ENCODE results near the gene ABCG2.
A peak's percentile ranks its signal among the peaks of the same experiment; 100 is the strongest.
"Not testable (repeated sequence)": the region's sequence is repeated elsewhere in the genome, so short reads cannot be mapped to it uniquely, and the experiment has no call there.

The ABCG2 gene

DNA sequence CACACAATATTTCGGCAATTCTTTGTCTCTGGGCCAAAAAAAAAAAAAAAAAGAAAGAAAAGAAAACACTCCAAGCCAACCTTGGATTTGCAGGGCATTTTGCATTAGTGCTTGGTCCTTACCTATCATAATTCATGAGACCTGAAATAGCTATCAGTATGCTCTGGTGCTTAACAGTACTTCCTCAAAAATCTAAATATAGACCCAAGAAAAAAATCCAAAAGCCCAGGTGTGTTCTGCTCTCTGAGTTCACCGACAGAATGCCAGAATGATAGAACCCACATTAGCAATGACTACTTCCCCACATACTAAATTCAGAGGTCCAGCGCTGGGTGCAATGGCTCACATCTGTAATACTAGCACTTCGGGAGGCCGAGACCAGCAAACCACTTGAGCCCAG, 42.9 kb downstream of the ABCG2 start:
- FAIRE-seq (no peak), DNase-seq (ENCODE audit: low spot score) (no peak)

DNA sequence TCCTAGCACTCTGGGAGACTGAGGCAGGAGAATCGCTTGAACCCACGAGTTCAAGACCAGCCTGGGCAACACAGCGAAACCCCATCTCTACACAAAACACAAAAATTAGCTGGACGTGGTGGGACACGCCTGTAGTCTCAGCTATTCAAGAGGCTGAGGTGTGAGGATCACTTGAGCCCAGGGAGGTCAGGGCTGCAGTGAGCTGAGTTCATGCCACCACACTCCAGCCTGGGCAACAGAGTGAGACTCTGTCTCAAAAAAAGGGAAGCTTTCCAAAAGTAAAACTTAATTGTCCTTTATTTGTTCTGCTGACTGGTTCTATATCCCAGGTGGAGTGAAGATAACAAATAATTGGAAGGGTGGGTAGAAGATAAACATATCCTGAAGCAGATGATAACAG, 45.6 kb downstream of the ABCG2 start:
- DNase-seq (ENCODE audit: low spot score) (no peak), FAIRE-seq (no peak)

DNA sequence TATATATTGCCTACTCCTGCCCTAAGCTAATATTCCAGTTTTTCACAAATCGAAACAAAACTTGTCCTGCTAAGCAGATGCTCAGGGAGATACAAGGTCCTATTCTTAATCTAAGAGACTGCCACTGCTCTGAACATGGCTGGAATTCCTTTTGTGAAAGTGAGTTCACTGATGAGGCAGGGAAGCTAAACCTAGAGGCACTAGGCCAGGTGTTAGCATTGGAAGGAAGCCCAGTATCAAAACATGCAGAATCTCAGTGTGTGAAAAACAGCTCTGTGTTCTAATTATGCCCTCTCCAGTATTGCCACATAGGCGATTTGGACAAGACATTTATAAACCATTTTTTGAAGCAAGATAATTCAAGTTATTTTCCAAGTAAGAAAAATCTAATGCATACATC, 47.6 kb downstream of the ABCG2 start:
- no peak for FAIRE-seq
- DNase-seq (ENCODE audit: low spot score): no peak

DNA sequence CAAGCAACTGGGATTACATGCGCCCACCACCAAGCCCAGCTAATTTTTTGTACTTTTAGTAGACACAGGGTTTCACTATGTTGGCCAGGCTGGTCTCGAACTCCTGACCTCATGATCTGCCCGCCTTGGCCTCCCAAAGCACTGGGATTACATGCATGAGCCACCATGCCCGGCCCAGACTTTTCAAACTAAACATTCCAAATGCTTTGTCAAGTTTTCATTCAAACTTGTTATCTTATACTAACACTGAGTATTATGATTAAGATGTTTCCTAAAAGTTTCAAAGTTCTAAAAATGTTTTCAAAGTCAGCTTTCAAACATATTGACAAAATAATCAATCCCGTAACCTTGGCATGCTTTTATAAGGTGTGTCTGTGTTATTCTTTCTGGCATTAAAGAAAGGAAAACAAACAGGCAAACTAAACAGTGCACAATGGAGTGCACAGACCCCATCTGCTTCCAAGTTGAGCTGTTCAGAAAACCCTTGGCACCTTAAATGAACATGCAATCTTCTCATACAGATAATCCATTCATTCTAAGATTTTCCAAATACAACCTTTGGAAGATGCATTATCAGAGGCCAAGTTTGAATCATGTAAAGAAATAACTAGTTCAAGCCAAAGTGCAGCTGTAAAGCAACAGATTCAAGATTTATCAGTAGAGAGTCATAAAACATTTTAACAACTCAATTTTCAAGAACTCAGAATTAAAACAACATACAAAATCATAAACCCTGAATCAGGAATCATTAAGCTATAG, 49.1 kb downstream of the ABCG2 start:
- DNase-seq (ENCODE audit: low spot score) (no peak), FAIRE-seq (no peak)

DNA sequence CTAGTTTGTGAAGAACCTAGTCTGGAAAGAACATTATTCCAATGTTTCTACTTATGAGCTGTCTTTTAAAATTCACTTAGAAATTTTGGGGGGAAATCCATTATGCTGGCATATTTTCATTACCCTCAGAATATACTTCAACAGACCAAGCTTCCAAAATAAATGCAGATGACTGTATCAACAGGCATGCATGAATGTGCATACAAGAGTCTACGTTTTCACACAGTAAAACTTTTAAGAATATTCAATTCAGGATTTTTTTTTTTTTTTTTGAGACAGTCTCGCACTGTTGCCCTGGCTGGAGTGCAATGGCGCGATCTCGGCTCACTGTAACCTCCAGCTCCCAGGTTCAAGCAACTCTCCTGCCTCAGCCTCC, 49.7 kb downstream of the ABCG2 start:
- no peak for FAIRE-seq
- no peak for DNase-seq (ENCODE audit: low spot score)

DNA sequence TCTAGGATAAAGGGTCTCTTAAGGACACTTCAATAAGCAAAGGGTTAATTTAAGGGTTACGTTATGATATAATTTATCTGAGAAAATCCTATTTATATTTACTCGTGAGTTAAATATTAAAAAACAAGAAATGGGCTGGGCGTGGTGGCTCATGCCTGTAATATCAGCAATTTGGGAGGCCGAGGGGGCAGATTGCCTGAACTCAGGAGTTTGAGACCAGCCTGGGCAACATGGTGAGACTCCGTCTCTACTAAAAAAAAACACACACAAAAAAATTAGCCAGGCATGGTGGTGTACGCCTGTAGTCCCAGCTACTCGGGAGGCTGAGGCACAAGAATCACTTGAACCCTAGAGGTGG, 50.4 kb downstream of the ABCG2 start:
- DNase-seq (ENCODE audit: low spot score); FAIRE-seq: not testable (repeated sequence)

DNA sequence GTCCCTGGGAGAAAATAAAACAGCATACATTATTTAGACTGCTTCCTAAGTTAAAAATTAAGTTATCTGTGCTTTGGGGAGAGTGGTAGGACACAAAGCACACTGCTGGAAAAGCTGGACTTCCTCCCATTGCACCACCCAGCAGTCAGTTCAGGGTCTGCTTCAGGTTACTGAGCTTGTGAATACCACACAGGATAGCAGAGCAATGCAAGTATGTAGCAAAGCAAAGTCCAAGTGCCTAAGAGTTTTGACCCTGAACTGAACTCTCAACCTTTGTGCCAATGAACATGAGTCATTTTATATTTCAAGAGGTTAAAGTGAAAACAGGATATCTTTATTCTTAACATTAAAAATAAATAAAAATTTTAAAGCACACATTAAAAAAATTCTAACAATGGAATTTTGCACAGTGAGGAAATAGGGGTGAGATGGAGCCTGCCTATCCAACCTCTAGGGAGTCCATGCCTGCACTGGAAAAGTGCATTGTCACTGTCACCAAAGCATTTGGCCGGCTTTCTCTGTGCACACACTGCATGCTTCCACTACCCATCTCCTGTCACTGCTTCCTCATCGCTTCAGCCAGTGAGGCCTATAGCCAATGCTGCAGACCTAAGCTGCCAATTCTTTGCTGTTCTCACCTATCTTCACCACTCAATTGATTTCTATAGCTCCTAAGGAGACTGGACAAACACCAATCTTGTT, 50.9 kb downstream of the ABCG2 start:
- FAIRE-seq (peak; percentile 59), DNase-seq (ENCODE audit: low spot score) (peak; percentile 30)

DNA sequence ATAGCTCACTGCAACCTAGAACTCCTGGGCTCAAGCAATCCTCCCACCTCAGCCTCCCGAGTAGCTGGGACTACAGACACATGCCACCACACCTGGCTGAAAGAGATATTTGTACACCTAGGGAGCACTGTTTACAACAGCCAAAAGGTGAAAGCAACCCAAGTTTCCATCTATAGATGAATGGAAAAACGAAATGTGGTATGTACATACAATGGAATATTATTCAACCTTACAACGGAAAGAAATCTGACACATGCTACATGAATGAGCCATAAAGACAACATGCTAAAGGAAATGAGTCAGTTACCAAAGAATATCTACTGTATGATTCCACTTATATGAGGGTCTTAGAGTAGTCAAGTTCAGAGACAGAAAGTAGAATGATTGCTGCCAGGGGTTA, 52.2 kb downstream of the ABCG2 start:
- DNase-seq (ENCODE audit: low spot score): peak; percentile 26
- no peak for FAIRE-seq

DNA sequence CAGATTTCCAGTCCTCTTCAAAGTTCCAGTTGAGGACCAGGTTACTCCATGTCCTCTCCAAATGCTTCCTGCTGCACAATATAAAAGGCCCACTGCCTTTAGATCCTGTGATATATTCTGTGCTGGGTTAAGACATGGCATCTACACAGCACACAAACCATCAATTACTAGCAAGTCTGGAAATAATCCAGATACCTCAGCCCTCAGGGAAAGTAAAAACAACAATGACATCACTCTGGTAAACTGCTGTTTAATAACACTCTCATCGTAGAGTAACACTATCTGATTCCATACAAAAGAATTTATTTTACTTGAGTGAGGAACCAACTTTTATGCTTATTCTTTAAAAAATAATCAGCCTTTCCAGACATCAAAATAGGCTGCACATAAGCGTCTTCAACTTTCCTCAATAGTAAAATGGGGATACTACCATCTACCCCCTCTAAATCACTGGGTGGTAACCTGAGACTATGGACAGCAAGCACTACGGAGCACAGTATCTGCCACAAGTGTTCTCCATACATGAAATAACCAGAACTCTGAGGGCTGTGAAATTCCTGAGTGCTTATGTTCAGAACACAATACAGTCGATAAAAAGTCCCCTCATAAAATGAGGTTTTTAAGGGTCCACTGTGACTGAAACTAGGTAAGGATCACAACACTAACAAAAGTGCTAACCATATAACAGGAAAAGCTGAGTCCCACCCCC, 53.4 kb downstream of the ABCG2 start:
- peak; percentile 41 for DNase-seq (ENCODE audit: low spot score)
- no peak for FAIRE-seq

DNA sequence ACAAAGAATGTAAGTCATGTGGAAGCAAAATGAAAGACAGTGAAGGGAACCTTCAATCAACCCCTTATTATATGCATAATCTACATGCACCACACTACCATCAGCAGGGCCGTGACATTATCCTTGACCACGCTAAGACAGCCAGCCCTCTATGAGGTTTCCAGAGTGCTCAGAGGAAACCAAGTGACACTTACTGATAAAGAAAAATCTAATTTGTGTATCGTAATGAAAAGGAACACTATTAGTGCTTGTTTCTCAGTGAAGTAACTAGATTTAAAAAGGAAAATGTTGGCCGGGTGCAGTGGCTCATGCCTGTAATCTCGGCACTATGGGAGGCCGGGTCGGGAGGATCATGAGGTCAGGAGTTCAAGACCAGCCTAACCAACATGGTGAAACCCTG, 56.4 kb downstream of the ABCG2 start:
- FAIRE-seq: no peak
- no peak for DNase-seq (ENCODE audit: low spot score)

DNA sequence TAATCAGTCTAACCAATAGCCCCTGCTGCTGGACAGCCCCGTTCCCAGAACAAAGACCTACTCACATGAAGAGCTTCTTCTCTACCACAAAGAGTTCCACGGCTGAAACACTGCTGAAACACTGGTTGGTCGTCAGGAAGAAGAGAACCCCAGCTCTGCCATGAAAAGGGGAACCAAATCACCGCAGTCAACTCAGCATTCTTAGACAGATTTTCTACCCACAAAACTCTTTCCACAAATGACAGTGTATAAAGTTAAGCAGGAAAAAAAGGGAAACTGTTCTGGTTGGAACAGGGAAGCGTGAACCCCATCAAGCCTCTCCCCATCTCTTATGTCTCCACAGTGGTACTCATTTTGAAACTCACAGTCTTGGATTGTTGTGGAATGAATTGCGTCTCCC, 57.3 kb downstream of the ABCG2 start:
- DNase-seq (ENCODE audit: low spot score) (no peak), FAIRE-seq (no peak)

DNA sequence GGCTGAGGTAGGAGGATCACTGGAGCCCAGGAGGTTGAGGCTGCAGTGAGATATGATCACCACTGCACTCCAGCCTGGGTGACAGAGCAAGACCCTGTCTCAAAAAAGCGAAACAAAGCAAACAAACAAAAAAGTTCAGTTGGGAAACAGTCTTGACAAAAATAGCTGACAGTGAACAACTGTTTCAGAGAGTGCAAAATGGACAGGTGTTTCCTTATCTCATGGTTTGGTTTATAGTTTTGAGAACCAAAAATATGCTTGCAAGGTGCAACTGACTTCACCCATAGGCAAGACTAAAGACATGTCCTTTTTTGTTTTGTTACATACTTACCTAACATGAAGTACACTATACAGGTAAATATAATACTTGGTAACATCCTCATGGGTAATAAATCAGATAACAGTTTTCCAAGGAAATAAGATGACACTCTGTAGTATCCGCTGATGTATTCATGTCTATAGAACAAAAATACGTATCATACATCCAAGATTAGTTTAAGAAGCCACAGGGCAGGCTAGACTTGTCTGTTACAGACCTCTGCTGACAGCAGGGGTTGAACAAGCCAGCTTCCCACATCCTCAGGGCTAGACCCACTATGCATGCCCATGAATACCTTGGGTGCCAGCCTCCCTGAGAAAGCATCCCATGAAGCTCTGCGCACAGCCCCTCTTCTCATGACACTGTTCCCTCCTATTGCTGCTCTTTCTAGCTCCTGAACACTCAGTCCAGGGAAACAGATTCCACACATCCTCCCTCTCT, 59.3 kb downstream of the ABCG2 start:
- DNase-seq (ENCODE audit: low spot score) (no peak), FAIRE-seq (no peak)

DNA sequence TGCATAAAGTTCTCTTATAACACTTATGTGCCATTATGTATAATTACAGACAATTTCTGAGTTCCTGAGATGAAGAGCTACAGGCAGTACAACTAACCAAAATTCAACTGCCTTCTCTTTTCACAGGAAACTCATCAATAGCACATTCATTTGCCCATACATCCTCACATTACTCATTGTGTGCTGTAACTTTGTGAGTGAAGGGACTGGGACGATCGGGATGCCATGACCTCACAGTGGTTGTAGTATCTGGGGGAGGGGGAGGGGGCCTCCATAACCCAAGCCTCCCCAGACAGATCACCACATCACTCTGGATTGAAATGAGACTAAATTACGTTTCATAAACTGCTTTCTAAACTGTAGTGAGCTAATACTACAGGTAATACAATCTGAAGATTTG, 60.7 kb downstream of the ABCG2 start:
- DNase-seq (ENCODE audit: low spot score) (no peak), FAIRE-seq (no peak)

DNA sequence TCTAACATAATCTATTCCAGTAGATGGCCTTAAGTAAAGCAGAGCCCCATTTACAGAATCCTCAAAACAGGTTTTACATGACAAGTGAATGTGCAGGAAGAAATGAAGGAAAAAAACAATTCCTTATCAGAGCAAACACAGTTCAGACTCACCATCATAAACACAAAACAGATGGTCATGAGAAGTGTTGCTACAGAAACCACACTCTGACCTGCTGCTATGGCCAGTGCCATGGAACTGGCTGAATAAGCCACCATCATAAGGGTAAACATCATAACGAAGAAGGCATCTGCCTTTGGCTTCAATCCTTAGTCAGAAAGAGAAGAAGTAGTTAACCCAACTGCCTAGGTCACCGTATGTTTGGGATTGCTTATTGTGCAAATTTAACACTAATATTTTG, 61.1 kb downstream of the ABCG2 start:
- no peak for DNase-seq (ENCODE audit: low spot score)
- no peak for FAIRE-seq

DNA sequence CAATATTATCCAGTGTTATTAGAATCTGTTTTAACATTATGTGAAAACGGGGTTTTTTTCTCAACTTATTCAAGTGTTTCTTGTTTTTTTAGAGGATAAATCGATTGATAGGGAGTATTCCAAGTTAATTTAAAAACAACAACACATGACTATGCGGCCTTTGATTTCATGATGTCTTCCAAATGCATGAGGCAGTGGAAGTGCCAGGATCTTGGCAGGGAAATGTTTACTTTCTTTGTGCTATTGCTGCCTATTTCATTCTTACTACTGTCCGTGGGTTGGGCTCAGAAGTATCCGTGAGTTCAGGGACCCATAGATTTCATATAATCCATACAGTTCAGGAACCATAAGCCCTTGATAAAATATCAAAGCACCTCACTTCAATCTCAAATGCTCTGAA, 64.6 kb downstream of the ABCG2 start:
- DNase-seq (ENCODE audit: low spot score) (no peak), FAIRE-seq (no peak)

DNA sequence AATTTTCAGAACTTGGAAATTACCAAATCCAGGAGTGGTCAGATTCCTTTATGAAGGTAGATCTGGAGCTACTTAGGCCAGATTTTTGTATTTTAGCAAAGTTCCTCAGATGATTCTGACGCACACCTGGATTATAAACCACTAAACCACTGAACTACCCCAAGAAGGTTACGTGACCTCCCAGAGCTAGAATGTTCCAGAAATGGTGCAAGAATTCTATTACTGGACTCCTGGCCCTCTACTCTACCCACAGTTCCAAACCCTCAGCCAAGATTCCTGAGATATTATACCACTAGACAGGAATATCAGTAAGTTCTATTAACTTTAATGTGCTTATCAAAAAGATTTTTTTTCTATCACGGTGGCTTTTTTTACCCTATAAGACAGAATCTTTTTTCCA, 67.1 kb downstream of the ABCG2 start:
- DNase-seq (ENCODE audit: low spot score) (no peak), FAIRE-seq (no peak)

DNA sequence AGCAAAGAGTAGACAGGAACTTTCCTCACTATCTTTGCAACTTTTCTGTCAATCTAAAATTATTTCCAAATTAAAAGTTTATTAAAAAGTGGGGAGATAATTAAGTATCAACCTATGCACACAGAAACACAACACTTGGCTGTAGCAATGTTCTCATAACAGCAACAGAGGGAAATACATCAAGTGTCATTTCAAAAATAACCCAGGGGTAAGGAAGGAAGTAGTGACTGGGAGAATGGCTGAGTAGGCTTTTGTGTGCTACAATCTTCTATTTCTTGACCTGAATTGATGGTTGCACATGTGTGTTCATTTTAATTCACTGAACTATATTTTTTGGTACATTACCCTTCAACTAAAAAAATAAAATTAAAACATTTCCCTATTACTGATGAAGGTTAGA, 67.5 kb downstream of the ABCG2 start:
- DNase-seq (ENCODE audit: low spot score): no peak
- no peak for FAIRE-seq

DNA sequence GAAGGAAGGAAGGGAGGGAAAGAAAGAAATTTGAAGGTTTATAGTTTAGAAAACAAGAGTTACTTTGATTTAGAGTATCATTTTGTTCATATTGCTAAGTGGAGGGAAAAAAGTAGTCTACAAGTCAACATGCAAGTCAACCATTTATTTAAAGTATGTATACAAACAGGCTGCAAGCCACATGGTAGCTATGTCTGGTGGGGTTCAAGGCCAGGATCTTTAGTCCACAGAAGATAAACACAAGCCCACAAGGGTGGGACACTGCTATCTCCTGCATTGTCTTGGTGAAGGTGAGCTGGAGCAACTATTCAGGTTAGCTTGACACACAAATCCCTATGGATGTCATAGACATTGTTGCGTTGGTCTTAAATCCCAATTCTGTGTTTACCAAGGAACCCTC, 71.4 kb downstream of the ABCG2 start:
- DNase-seq (ENCODE audit: low spot score): no peak
- no peak for FAIRE-seq

DNA sequence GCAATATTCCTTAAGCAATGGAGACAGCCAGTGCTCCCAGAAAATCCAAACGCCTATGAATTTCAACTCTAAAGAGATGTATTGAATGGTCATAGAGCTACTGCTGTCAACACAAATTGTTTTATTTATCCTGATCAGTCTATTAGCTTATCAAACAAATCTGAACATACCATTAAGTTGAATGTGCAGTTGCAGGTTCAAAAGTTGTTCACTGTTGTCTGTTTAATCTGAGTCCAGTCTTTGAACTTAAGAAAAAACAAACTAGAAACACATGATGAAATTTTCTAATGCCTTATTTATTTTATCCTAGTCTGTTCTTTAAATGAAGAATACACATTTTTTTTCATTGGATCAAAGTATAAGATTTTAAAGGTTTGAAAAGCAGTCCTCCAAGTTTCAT, 77.8 kb downstream of the ABCG2 start:
- DNase-seq (ENCODE audit: low spot score) (no peak), FAIRE-seq (no peak)

DNA sequence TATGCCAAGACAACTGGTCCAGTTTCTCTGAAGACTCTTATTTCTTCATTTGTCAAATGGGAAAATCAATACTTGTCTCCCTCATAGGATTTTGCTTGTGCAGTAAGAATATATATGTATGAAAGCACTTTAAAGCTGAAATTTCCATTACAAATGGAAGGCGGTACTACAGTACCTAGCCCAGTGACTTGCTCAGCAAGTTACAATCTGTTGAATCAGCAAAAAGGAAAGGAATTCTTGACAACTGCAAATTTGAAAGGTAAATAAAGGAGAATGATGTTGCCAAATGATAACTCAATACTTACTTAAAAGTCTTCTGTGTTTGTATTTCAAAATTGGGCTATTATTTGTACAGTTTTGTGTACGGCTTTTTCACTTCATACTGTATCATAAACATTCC, 79.9 kb downstream of the ABCG2 start:
- DNase-seq (ENCODE audit: low spot score): no peak
- FAIRE-seq: no peak

DNA sequence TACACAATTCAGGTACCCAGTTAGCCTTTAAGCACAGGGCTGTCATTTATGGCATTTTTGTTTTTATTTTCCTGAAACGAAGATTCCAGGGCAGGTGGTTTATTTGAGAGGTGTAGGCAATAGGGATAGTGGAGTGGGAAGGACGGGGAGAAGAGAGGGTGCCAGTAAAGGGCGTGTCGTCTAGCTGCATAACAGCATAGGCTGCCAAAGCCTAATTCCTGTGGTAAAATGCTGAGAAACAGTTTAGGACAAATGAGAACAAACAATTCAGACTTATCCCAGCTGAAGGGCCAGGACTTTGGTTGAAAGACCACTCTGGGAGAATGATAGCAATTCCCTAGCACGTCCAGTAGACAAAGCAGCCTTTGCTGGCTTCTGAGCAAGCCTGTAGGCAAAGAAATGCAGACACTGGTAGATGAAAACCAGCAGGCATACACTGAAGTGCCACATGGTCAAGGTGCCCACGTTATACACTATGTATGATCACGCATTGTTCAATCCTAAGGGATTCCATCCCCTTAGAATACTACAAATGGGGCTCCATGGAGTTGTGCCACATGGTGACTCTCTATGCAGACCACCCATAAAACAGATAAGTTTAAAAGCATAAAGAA, 80.4 kb downstream of the ABCG2 start:
- FAIRE-seq (no peak), DNase-seq (ENCODE audit: low spot score) (no peak)

DNA sequence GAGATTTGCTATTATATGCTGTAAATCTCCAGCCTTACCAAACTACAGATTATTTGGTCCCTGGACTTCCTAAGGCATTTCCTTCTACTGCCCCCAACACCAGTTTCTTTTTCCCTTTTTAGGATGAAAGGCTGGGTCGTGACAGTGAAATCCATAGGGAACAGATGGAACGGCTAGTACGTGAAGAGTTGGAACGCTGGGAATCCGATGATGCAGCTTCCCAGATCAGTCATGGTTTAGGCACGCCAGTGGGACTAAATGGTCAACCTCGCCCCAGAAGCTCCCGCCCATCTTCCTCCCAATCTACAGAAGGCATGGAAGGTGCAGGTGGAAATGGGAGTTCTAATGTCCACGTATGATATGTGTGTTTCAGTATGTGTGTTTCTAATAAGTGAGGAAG, 83.1 kb downstream of the ABCG2 start:
- no peak for FAIRE-seq
- DNase-seq (ENCODE audit: low spot score): no peak

Data from RCC 7860 (cell line).